AG09309 (cell line): ENCODE results near the gene ZNF146.
"Not testable (repeated sequence)": the region's sequence is repeated elsewhere in the genome, so short reads cannot be mapped to it uniquely, and the experiment has no call there.

ENCODE experiments used
- DNase-seq: peaks from one replicate; pipeline ENCODE4 v3.0.0-alpha.2; 2010; ENCODE audit warnings: low read depth
- H3K4me3 ChIP-seq: 2 replicates; pipeline ENCODE4 v1.5.1; 2011; ENCODE audit warnings: mild to moderate bottlenecking, low read depth, low read length, moderate library complexity; ENCODE audit not compliant: control insufficient read depth
- TF ChIP-seq, protein P1 (sequence below): IDR thresholded peaks from 2 replicates; pipeline ENCODE4 v1.5.1; 2011; ENCODE audit warnings: mild to moderate bottlenecking, low read depth, low read length, inconsistent platforms; ENCODE audit not compliant: insufficient read depth, control insufficient read depth; ENCODE audit errors: missing control alignments

The ZNF146 gene

DNA sequence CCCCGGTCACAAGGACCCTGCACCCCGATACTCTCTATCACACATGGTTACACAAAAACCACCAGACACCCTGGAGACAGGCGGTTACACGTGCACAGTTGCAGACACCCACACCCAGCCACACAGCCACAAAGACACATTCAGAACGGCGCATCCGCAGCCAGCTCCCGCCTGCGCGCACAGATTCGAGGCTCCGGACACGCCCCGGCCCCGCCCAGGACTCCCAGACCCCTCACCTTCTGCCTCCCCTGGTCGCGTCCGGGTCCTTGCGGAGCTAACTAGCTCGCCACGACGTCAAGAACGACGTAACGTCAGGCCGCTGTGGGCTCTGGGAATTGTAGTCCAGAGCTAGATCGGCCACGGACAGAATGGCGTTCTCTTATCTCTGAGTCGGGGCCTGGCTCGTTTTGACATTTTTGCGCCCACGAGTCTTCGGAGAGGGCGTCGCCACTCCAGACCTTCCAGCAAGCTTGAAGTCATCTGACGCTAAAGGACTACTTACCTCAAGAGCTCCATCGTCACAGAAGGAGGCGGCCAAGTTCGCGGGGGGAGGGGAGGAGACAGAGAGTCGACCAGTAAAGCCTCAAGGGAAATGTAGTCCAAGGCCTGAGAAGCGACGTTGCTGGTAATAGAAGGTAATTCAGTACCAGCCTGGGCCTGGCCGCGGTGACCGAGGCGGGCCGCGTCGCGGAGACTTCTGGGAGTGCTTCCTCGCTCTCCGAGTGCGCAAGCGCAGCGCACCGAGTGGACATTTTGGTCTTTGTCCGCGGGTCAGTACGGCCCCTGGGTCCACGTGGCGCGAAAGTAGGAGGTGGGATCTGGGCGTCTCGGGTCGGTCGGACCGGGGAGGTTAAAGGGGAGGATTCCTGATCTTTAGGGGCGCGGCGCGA is at the start of gene ZNF146, which contains the start of gene ZNF565:
TSS of gene ZNF146 (plus strand) at position 721 of the 890 bp plus-strand sequence. CDS start 21,335 bp downstream, outside the sequence.
TSS of gene ZNF565 (minus strand) at position 280 of the 890 bp plus-strand sequence. CDS start 12,680 bp downstream, outside the sequence.
- H3K4me3 ChIP-seq = peak within 1 kb of the TSS; percentile 86
- TF ChIP-seq, protein P1, sequence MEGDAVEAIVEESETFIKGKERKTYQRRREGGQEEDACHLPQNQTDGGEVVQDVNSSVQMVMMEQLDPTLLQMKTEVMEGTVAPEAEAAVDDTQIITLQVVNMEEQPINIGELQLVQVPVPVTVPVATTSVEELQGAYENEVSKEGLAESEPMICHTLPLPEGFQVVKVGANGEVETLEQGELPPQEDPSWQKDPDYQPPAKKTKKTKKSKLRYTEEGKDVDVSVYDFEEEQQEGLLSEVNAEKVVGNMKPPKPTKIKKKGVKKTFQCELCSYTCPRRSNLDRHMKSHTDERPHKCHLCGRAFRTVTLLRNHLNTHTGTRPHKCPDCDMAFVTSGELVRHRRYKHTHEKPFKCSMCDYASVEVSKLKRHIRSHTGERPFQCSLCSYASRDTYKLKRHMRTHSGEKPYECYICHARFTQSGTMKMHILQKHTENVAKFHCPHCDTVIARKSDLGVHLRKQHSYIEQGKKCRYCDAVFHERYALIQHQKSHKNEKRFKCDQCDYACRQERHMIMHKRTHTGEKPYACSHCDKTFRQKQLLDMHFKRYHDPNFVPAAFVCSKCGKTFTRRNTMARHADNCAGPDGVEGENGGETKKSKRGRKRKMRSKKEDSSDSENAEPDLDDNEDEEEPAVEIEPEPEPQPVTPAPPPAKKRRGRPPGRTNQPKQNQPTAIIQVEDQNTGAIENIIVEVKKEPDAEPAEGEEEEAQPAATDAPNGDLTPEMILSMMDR = no peak
- peak; percentile 95 for DNase-seq

DNA sequence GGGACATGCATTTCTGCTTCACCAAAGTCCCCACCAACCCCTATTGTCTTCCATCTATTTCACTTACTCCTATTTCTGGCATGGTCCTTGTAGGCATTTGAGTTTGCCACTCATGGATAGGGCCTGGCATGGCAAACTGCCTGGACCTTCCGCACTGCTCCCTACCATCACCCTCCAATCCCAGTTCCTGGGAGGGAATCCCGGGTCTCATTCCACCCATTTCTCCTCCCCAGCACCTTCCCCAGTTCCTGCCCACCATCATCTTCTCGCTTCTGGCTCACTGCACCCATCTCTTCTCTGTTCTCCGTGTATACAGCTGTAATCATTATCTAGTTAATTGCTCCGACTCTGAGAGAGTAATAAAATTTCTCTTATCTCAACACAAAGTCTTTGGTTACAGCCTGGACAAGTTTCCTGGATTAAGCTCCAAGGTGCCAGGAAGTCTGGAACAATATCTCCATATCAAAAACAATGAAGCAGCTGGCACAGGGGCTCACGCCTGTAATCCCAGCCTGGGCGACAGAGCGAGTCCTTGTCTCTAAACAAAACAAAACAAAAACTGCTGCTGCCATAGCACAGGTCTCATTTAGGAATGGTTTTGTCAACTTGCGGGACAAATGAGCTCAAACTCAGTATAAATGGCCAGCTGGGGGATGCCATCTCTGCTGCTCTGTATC is 45.7 kb upstream of the ZNF146 start:
- H3K4me3 ChIP-seq = no peak overlapping the region
- TF ChIP-seq, protein P1 = no peak
- DNase-seq = no peak

DNA sequence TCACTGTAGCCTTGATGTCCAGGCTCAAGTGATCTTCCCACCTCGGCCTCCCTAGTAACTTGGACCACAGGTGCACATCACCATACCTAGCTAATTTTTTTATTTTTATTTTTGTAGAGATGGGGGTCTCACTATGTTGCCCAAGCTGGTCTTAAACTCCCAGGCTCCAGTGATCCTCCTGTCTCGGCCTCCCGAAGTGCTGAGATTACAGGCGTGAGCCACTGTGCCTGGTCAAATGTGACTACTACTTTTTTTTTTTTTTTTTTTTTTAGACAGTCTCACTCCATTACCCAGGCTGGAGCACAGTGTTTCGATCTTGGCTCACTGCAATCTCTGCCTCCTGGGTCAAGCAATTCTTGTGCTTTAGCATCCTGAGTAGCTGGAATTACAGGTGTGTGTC is 42.1 kb upstream of the ZNF146 start:
- no peak overlapping the region for H3K4me3 ChIP-seq
- TF ChIP-seq, protein P1 = no peak
- no peak for DNase-seq

DNA sequence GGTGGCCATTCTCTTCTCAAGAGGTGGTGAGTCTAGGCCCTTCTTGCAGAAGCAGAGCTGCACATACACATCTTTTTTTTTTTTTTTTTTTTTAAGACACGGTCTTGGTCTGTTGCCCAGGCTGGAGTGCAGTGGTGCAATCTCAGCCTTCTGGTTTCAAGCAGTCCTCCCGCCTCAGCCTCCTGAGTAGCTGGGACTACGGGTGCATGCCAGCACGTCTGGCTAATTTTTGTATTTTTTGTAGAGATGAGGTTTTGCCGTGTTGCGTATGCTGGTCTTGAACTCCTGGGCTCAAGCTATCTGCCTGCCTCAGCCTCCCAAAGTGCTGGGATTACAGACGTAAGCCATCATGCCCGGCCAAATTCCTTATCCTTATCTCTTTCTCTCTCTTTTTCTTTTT is 41.1 kb upstream of the ZNF146 start:
- not testable (repeated sequence) for DNase-seq, H3K4me3 ChIP-seq

DNA sequence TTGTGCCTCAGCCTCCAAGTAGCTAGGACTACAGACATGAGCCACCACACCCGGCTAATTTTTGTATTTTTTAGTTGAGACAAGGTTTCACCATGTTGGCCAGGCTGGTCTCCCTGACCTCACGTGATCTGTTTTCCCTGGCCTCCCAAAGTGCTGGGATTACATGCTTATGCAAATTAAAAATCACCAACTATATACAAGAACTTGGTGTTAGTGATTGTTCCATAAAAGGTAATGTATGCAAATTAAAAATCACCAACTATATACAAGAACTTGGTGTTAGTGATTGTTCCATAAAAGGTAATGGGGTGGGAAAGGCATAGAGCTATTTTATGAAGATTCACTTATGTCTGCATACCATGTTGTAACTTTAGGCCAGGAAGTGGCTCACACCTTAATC is 35.8 kb upstream of the ZNF146 start:
- not testable (repeated sequence) for DNase-seq, H3K4me3 ChIP-seq

DNA sequence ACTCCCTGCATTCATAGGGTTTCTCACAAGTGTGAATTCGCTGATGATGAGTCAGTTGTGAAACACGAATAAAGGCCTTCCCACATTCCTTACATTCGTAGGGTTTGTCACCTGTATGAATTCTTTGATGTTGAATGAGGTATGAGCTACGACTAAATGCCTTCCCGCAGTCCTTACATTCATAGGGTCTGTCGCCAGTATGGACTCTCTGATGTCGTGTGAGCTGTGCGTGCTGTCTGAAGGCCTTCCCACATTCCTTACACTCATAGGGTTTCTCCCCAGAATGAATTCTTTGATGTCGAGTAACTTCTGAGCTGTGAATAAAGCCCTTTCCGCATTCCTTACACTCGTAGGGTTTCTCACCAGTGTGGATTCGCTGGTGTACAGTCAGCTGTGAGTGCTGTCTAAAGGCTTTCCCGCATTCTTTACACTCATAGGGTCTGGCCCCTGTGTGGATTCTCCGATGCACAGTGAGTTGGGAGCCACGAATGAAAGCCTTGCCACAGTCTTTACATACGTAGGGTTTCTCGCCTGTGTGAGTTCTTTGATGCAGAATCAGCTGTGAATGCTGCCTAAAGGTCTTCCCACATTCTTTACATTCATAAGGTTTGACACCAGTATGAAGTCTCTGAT is 32.2 kb upstream of the ZNF146 start:
- H3K4me3 ChIP-seq = no peak overlapping the region
- no peak for DNase-seq
- TF ChIP-seq, protein P1 = no peak

DNA sequence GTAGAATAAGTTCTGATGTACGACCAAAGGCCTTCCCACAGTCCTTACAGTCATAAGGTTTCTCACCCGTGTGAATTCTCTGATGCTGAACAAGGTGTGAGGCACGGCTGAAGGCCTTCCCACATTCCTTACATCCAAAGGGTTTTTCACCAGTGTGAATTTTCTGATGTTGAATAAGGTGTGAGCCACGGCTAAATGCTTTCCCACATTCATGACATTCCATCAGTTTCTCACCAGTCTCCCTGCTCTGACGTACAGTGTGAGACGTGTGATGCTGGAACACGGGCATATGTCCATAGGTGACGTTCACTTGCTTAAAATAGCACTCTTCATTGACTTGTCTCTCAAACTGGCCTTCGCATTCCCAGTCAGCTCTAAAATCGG is 31.7 kb upstream of the ZNF146 start:
- no peak overlapping the region for H3K4me3 ChIP-seq
- TF ChIP-seq, protein P1 = no peak
- DNase-seq = no peak

DNA sequence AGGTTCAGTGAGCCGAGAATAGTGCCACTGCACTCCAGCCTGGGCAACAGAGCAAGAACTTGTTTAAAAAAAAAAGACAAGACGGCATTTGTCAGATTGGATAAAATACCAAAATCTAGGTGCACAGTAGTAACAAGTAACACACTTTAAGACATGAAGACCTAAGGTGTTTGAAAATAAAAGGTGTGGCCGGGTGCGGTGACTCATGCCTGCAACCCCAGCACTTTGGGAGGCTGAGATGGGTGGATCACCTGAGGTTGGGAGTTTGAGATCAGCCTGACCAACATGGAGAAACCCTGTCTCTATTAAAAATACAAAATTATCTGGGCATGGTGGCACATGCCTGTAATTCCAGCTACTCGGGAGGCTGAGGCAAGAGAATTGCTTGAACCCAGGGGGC is 28.2 kb upstream of the ZNF146 start:
- not testable (repeated sequence) for H3K4me3 ChIP-seq, DNase-seq
